Transverse colon (tissue), 4 donors: ENCODE measurements around the gene BAZ2B. TPM values are rescaled to one million over a fixed set of nuclear protein-coding genes. Genes with fewer than 3 reads are reported as not detected.

Source experiments
- DNase-seq: peaks from one replicate; pipeline ENCODE4 v3.0.0-alpha.2; 2019
- H3K27ac ChIP-seq, 4 donors: fragments of 200-600 bp; sonication (generic); 2 replicates each; pipeline ENCODE4 v1.5.1; 2016 to 2018; ENCODE audit warnings: inconsistent platforms in 4 of 4
- H3K27me3 ChIP-seq: fragments of 200-600 bp; sonication (generic); 2 replicates; pipeline ENCODE4 v1.5.1; 2017; ENCODE audit warnings: inconsistent platforms
- H3K36me3 ChIP-seq, 4 donors: fragments of 200-600 bp; sonication (generic); 2 replicates each; pipeline ENCODE4 v1.5.1; 2017 to 2019; ENCODE audit warnings: inconsistent platforms in 4 of 4
- H3K4me1 ChIP-seq, 4 donors: fragments of 200-600 bp; sonication (generic); 2 replicates each; pipeline ENCODE4 v1.5.1; 2017 to 2020; ENCODE audit warnings: inconsistent platforms in 4 of 4
- H3K4me3 ChIP-seq, 4 donors: fragments of 200-600 bp; sonication (generic); 1 replicate in 1 of 4; 2 replicates in 3 of 4; pipeline versions ENCODE4 v1.5.1 to v1.6.1; 2017 to 2019; ENCODE audit warnings: inconsistent platforms in 4 of 4
- H3K9me3 ChIP-seq, 2 donors: fragments of 200-600 bp; sonication (generic); 2 replicates each; pipeline ENCODE4 v1.5.1; 2017 to 2019; ENCODE audit warnings: inconsistent platforms in 2 of 2
- EP300 ChIP-seq: sonication (generic); formaldehyde crosslinking; IDR thresholded peaks from one replicate; pipeline ENCODE4 v1.6.1; 2017; ENCODE audit warnings: antibody characterized with exemption, low read depth
- POLR2A ChIP-seq: fragments of 450-650 bp; IDR thresholded peaks from one replicate; pipeline ENCODE4 v1.6.1; 2016; ENCODE audit warnings: antibody characterized with exemption, mild to moderate bottlenecking, moderate library complexity
- POLR2AphosphoS5 ChIP-seq, 3 donors: sonication (generic); formaldehyde crosslinking; IDR thresholded peaks; one replicate each; pipeline ENCODE4 v1.6.1; 2016; ENCODE audit warnings: antibody characterized with exemption in 3 of 3
- WGBS, 2 donors: methylation state at CpG; one replicate each; pipeline ENCODE4 v1.1.5; 2018; ENCODE audit warnings: low coverage in 1 of 2; 5-methylcytosine and 5-hydroxymethylcytosine counted together
- in situ Hi-C, 4 donors: fragments of 200-750 bp; cut with MboI; loops; one replicate each; pipeline versions ENCODE4 v1.15.0 to v1.15.1; 2017; ENCODE audit warnings: low sequenced_read_pairs in 3 of 4, low pct_ligation_motif_present in 1 of 4, low pct_unique_long_range_greater_than_20kb in 1 of 4
- intact Hi-C: fragments of 100-400 bp; cut with DNase I; formaldehyde crosslinking; loops from one replicate; pipeline ENCODE4 v1.15.1; 2023; ENCODE audit warnings: low total_unique reads
- total RNA-seq, 4 donors: library from RNA; depleted of rRNA; stranded (reverse); fragments of >200 nt; gene quantifications; one replicate each; pipeline ENCODE4 v1.1.0, GENCODE V29; 2016
- TF ChIP-seq, protein P1 (sequence below), 5 experiments: fragments of 200-600 bp in 3 of 5; fragments of 450-650 bp in 2 of 5; sonication (generic) in 3 of 5; IDR thresholded peaks; 1 replicate in 2 of 5; 2 replicates in 3 of 5; pipeline ENCODE4 v1.5.1; 2016 to 2017; ENCODE audit warnings: antibody characterized with exemption in 5 of 5, inconsistent platforms in 3 of 5, mild to moderate bottlenecking in 2 of 5, moderate library complexity in 1 of 5

Gene BAZ2B
- total RNA-seq, 4 donors from 2014 or later: 42.3 to 104 (median 81.3) TPM

DNA sequence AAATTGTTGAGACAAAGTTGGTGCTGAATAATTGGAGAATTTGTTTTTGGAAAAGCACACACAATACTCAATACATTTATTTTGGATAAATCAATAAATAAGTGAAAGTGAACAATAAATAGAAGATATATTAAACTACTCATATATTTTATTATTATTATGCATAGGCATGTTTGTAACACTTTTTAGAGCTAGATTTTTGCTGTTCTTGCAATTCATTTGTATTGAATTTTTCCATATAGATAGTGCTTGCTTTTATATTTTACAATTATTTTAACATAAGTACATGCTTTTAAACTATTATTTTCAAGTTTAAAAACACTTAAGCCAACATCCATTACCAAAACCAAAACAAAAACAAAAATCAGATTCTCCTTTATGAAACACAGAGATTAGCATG is 43.9 kb downstream of the BAZ2B start:
- H3K9me3 ChIP-seq: no peaks in the 10 kb centered on the region
- no peak overlapping the region for H3K4me3 ChIP-seq
- in situ Hi-C loops: no loop called here
- intact Hi-C loops: no loop called here
- H3K27ac ChIP-seq: no peak overlapping the region
- TF ChIP-seq, protein P1, sequence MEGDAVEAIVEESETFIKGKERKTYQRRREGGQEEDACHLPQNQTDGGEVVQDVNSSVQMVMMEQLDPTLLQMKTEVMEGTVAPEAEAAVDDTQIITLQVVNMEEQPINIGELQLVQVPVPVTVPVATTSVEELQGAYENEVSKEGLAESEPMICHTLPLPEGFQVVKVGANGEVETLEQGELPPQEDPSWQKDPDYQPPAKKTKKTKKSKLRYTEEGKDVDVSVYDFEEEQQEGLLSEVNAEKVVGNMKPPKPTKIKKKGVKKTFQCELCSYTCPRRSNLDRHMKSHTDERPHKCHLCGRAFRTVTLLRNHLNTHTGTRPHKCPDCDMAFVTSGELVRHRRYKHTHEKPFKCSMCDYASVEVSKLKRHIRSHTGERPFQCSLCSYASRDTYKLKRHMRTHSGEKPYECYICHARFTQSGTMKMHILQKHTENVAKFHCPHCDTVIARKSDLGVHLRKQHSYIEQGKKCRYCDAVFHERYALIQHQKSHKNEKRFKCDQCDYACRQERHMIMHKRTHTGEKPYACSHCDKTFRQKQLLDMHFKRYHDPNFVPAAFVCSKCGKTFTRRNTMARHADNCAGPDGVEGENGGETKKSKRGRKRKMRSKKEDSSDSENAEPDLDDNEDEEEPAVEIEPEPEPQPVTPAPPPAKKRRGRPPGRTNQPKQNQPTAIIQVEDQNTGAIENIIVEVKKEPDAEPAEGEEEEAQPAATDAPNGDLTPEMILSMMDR (IDR thresholded peaks at IDR 0.05): no peak
- TF ChIP-seq EP300 (no peak), POLR2AphosphoS5 (IDR thresholded peaks at IDR 0.05) (no peak), POLR2A (no peak)
- no peaks in the 10 kb centered on the region for H3K36me3 ChIP-seq
- DNase-seq: no peak
- H3K27me3 ChIP-seq: no peaks in the 10 kb centered on the region
- H3K4me1 ChIP-seq: peaks cover 0 to 6% (median 0%) of the 10 kb centered on the region in 4 donors

DNA sequence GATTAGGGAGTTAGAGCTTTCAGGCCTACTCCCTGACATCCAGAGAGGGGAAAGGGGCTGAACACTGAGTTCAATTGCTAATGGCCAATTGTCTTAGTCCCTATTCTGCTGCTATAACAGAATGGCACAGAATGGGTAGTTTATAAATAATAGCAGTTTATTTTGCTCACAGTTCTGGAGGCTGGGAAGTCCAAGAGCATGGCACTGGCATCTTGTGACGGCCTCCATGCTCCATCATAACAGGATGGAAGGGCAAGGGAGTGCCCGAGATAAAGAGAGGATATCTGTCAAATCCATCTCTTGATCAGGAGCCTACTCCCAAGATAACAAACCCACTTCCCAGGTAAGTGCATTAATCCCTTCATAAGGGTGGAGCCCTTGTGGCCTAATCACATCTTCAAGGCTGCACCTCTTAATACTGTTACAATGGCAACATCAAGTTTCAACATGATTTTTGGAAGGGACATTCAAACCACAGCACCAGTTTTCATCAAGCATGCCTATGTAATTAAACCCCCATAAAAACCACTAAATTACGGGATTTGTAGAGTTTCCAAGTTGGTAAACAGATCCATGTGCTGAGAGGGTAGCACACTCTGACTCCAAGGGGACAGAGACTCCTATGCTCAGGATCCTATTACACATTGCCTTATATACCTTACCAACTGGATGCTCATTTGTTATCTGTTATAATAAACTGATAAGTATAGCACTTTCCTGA is 44.6 kb downstream of the BAZ2B start:
- Histone ChIP-seq H3K9me3 (no peaks in the 10 kb centered on the region), H3K4me3 (no peak overlapping the region), H3K27ac (no peak overlapping the region), H3K27me3 (no peaks in the 10 kb centered on the region), H3K36me3 (no peaks in the 10 kb centered on the region), H3K4me1 (peaks cover 0 to 6% (median 0%) of the 10 kb centered on the region in 4 donors)
- TF ChIP-seq POLR2A: no peak
- no peak for TF ChIP-seq EP300
- no peak for TF ChIP-seq POLR2AphosphoS5 (IDR thresholded peaks at IDR 0.05)
- TF ChIP-seq, protein P1 (IDR thresholded peaks at IDR 0.05): no peak
- intact Hi-C loops (no loop called here), in situ Hi-C loops (no loop called here)
- no peak for DNase-seq
- WGBS, 2 donors: 38 to 76% methylated on average over 1 to 3 of the region's 3 CpGs

DNA sequence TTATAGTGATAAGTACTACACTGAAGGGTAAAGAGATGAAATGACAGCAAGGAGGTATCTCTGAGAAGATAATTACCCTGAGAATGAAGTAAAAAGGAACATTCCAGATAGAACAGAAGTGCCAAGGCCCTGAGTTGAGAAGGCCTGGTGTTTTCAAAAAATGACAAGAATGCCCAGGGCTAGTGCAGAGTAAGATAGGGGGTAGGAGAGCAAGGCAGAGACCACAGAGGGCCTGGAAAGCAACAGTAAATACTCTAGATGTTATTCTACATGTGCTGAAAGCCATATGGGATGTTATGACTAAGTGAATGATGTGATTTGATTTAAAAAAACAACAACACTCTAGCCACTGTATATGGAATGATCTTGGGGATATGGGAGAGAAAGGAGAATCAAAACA is 52.3 kb downstream of the BAZ2B start:
- no peak for DNase-seq
- H3K27ac ChIP-seq: no peak overlapping the region
- H3K27me3 ChIP-seq: no peaks in the 10 kb centered on the region
- intact Hi-C loops (no loop called here), in situ Hi-C loops (no loop called here)
- H3K36me3 ChIP-seq: no peaks in the 10 kb centered on the region
- H3K4me3 ChIP-seq: no peak overlapping the region
- peaks cover 0 to 3% (median 0%) of the 10 kb centered on the region in 4 donors for H3K4me1 ChIP-seq
- TF ChIP-seq POLR2A: no peak
- TF ChIP-seq, protein P1 (IDR thresholded peaks at IDR 0.05): no peak
- H3K9me3 ChIP-seq: no peaks in the 10 kb centered on the region

DNA sequence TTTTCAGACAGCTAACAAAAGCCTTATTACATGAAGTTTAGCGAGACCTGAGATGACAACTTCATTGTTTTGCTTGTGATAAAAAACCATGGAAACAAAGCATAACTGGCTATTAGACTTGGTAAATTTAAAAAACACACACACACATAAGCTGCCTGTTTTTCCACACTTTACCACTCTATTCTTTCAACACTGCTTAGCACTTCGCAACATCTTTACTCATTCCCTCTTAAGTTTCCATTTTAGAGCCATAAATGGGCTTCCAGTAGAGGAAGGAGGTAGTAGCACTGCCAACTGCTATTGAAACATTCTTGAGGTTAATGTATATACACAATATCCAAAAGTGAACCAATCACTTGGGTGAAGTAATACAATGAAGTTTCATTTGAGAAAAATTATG is 54.1 kb downstream of the BAZ2B start:
- TF ChIP-seq, protein P1 (IDR thresholded peaks at IDR 0.05): no peak
- TF ChIP-seq POLR2AphosphoS5 (IDR thresholded peaks at IDR 0.05) (no peak), EP300 (no peak), POLR2A (no peak)
- H3K27ac ChIP-seq: no peak overlapping the region
- H3K27me3 ChIP-seq: no peaks in the 10 kb centered on the region
- in situ Hi-C loops (no loop called here), intact Hi-C loops (no loop called here)
- H3K9me3 ChIP-seq: no peaks in the 10 kb centered on the region
- peaks cover 0 to 5% (median 0%) of the 10 kb centered on the region in 4 donors for H3K4me1 ChIP-seq
- H3K36me3 ChIP-seq: no peaks in the 10 kb centered on the region
- 78 to 95% methylated on average over 2 of the region's 2 CpGs for WGBS, 2 donors
- DNase-seq: no peak
- H3K4me3 ChIP-seq: no peak overlapping the region
